GM23338 (cell line): Measurements from ENCODE around the gene NSD2. TPM values are rescaled to one million over a fixed set of nuclear protein-coding genes. Genes with fewer than 3 reads are reported as not detected.

ENCODE experiments used
- ATAC-seq: fragments of 200-7000 bp; cut with Tn5 transposase; 3 replicates; pipeline ENCODE4 v1.9.1; 2020
- DNase-seq: peaks from one replicate; pipeline ENCODE4 v3.0.0-alpha.2; 2015; ENCODE audit warnings: low spot score
- H2AFZ ChIP-seq: fragments of 200-600 bp; sonication (generic); 2 replicates; pipeline ENCODE4 v1.8.0; 2016; ENCODE audit warnings: antibody characterized with exemption, mild to moderate bottlenecking, moderate library complexity
- H3F3A ChIP-seq: fragments of 200-600 bp; sonication (generic); replicated peaks from 2 replicates; pipeline ENCODE4 v1.8.0; 2017; ENCODE audit warnings: antibody characterized with exemption, mixed run types, low read depth
- H3K27ac ChIP-seq: fragments of 200-600 bp; sonication (generic); 2 replicates; pipeline ENCODE4 v1.6.1; 2016; ENCODE audit warnings: low read depth
- H3K27me3 ChIP-seq: fragments of 200-600 bp; sonication (generic); 2 replicates; pipeline ENCODE4 v1.8.0; 2016; ENCODE audit warnings: mild to moderate bottlenecking, mixed run types, moderate library complexity; ENCODE audit not compliant: insufficient read depth
- H3K36me3 ChIP-seq: fragments of 200-600 bp; sonication (generic); 2 replicates; pipeline ENCODE4 v1.8.0; 2016; ENCODE audit warnings: mild to moderate bottlenecking; ENCODE audit not compliant: insufficient read depth
- H3K4me1 ChIP-seq: fragments of 200-600 bp; sonication (generic); 2 replicates; pipeline ENCODE4 v1.8.0; 2016; ENCODE audit warnings: mild to moderate bottlenecking, moderate library complexity; ENCODE audit not compliant: insufficient read depth
- H3K4me2 ChIP-seq: fragments of 200-600 bp; sonication (generic); 2 replicates; pipeline ENCODE4 v1.7.1; 2017; ENCODE audit warnings: mixed run types
- H3K4me3 ChIP-seq: fragments of 200-600 bp; sonication (generic); 2 replicates; pipeline ENCODE4 v1.6.1; 2016; ENCODE audit warnings: mixed run types
- H3K79me2 ChIP-seq: fragments of 200-600 bp; sonication (generic); replicated peaks from 2 replicates; pipeline ENCODE4 v1.8.0; 2017; ENCODE audit warnings: mild to moderate bottlenecking; ENCODE audit not compliant: insufficient read depth
- H3K9me2 ChIP-seq: fragments of 200-600 bp; sonication (generic); 2 replicates; pipeline ENCODE4 v1.8.0; 2017; ENCODE audit not compliant: insufficient read depth
- H4K20me1 ChIP-seq: fragments of 200-600 bp; sonication (generic); replicated peaks from 2 replicates; pipeline ENCODE4 v1.8.0; 2017; ENCODE audit warnings: mild to moderate bottlenecking; ENCODE audit not compliant: insufficient read depth
- H3K27ac Mint-ChIP-seq: 2 replicates; pipeline ENCODE4 v1.8.0; 2020; ENCODE audit warnings: inconsistent platforms, mild to moderate bottlenecking, moderate library complexity, mixed read lengths
- H3K27me3 Mint-ChIP-seq: 3 replicates; pipeline ENCODE4 v1.8.0; 2022; ENCODE audit warnings: low read depth, mild to moderate bottlenecking, moderate library complexity, mixed read lengths, inconsistent platforms; ENCODE audit not compliant: insufficient read depth, poor library complexity
- H3K36me3 Mint-ChIP-seq: 3 replicates; pipeline ENCODE4 v1.8.0; 2021; ENCODE audit warnings: low read depth, mild to moderate bottlenecking, inconsistent platforms, moderate library complexity, mixed read lengths
- H3K4me1 Mint-ChIP-seq: 3 replicates; pipeline ENCODE4 v1.8.0; 2020; ENCODE audit warnings: mild to moderate bottlenecking, inconsistent platforms, mixed read lengths
- H3K4me3 Mint-ChIP-seq: 3 replicates; pipeline ENCODE4 v1.8.0; 2021; ENCODE audit warnings: moderate library complexity, mild to moderate bottlenecking, inconsistent platforms, mixed read lengths
- H3K9me3 Mint-ChIP-seq: 3 replicates; pipeline ENCODE4 v1.8.0; 2020; ENCODE audit warnings: moderate library complexity, mild to moderate bottlenecking, inconsistent platforms, mixed read lengths
- CREB1 ChIP-seq: fragments of 250-450 bp; sonication (Bioruptor Pico); IDR thresholded peaks from 2 replicates; pipeline ENCODE4 v1.5.0; 2020; ENCODE audit warnings: low read depth, mild to moderate bottlenecking, moderate library complexity
- EZH2 ChIP-seq: fragments of 200-600 bp; sonication (generic); IDR thresholded peaks from one replicate; pipeline ENCODE4 v1.8.0; 2017; ENCODE audit warnings: antibody characterized with exemption, mild to moderate bottlenecking, low read depth; ENCODE audit not compliant: unreplicated experiment
- EZH2phosphoT487 ChIP-seq: fragments of 200-600 bp; sonication (generic); IDR thresholded peaks from one replicate; pipeline ENCODE4 v1.8.1; 2018; ENCODE audit warnings: antibody characterized with exemption; ENCODE audit not compliant: unreplicated experiment
- JUNB ChIP-seq: IDR thresholded peaks from one replicate; pipeline ENCODE4 v1.6.1; 2016; ENCODE audit warnings: antibody characterized with exemption; ENCODE audit not compliant: unreplicated experiment
- POLR2AphosphoS5 ChIP-seq: IDR thresholded peaks from 2 replicates; pipeline ENCODE4 v1.6.1; 2016; ENCODE audit warnings: antibody characterized with exemption, low read depth
- STAT1 ChIP-seq: IDR thresholded peaks from one replicate; pipeline ENCODE4 v1.6.1; 2016; ENCODE audit warnings: antibody characterized with exemption; ENCODE audit not compliant: unreplicated experiment
- ZNF114 ChIP-seq: fragments of 250-450 bp; sonication (Bioruptor Pico); IDR thresholded peaks from 2 replicates; pipeline ENCODE4 v1.5.0; 2020; ENCODE audit warnings: mild to moderate bottlenecking, moderate library complexity
- ZNF331 ChIP-seq: fragments of 250-450 bp; sonication (Bioruptor Pico); IDR thresholded peaks from 2 replicates; pipeline ENCODE4 v1.5.0; 2020; ENCODE audit warnings: low read depth, mild to moderate bottlenecking, moderate library complexity
- polyA plus RNA-seq: library from polyadenylated mRNA; unstranded; fragments of >200 nt; fragmentation: Nextera tagmentation; extraction: Ambion mirVana; gene quantifications from 2 replicates; pipeline ENCODE4 v1.2.1, GENCODE V29; 2016
- total RNA-seq: library from RNA; depleted of rRNA; stranded (reverse); fragments of >200 nt; shearing (Covaris generic); gene quantifications from 2 replicates; pipeline ENCODE4 v1.2.3, GENCODE V29; 2014
- TF ChIP-seq, protein P1 (sequence below): IDR thresholded peaks from 2 replicates; pipeline ENCODE4 v1.6.1; 2016; ENCODE audit warnings: antibody characterized with exemption
- TF ChIP-seq, protein P2 (sequence below), 2 experiments: fragments of 200-600 bp in 1 of 2; sonication (generic) in 1 of 2; conservative IDR thresholded peaks; 2 replicates each; pipeline versions ENCODE4 v1.5.1 to v1.6.1; 2016 to 2017; ENCODE audit warnings: antibody characterized with exemption in 2 of 2, low read depth in 2 of 2, mild to moderate bottlenecking in 2 of 2, moderate library complexity in 1 of 2

NSD2 gene
- total and polyA plus RNA-seq, 2 experiments from 2014 or later = 33.5 to 84.4 TPM

DNA sequence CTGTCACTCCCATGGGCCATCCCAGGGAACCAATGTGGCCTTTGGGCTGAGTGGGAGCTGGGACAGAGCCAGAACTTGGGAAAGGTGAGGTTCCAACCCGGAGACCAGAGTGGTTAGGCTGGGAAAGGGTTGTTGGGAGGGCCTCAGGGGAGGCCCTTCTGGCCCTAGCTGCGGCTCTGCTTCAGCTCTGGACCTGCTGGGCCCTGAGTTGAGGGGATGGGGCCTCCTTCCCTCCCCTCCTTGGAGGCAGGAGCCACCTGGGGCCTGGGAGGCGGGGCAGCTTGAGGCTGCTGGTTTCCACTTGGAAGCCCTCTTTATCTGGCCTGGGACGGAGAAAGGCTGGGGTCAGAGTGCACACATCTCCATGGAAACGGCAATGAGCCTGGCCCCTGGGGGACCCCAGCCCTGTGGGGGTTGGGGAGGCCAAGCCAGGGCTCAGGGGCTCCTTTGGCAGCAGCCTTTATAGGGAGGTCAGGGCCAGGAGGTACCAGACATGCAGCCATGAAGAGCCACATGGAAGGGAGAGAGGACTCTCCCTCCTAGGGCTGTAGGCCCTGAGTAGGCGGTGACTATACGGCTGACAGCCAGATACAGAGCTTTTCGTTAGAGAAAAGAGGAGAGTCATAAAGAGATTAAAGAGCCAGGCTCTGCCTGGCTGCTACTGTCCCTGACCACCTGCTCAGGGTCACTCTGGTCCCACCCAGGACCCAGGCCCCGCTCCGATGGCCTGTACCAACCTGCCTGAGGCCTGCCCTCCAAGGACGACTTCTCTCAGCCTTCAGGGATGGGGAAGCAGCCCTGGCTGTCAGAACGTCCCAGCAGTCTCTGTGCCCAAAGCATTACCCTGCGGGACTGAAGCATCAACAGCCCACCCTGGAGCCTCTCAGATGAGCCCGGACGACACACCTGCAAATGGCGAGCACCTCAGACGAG lies 6.9 kb upstream of the NSD2 start:
- no peak overlapping the region for H2AFZ ChIP-seq
- H3K27ac ChIP-seq = no peak overlapping the region
- H3K4me3 ChIP-seq = no peak overlapping the region
- H3K9me2 ChIP-seq = no peaks in the 10 kb centered on the region
- H3K27me3 ChIP-seq = peaks cover 100% of the 10 kb centered on the region
- H3K36me3 ChIP-seq = no peaks in the 10 kb centered on the region
- ATAC-seq (peak; percentile 14), DNase-seq (no peak)
- H3K4me1 Mint-ChIP-seq = peaks cover 14% of the 10 kb centered on the region; the same call in 2 of the 3 replicates
- no peaks in the 10 kb centered on the region for H3K79me2 ChIP-seq
- H3K27me3 Mint-ChIP-seq = peaks cover 95% of the 10 kb centered on the region
- H4K20me1 ChIP-seq = peaks cover 25% of the 10 kb centered on the region
- peaks cover 4% of the 10 kb centered on the region for H3F3A ChIP-seq
- peaks cover under 1% of the 10 kb centered on the region; the same call in 1 of the 2 replicates for H3K4me1 ChIP-seq
- H3K4me3 Mint-ChIP-seq = no peak overlapping the region
- H3K9me3 Mint-ChIP-seq = no peaks in the 10 kb centered on the region; the same call in 2 of the 3 replicates
- TF ChIP-seq ZNF331 (no peak), POLR2AphosphoS5 (no peak), CREB1 (CRISPR knock-in tag) (no peak)
- TF ChIP-seq, protein P1, sequence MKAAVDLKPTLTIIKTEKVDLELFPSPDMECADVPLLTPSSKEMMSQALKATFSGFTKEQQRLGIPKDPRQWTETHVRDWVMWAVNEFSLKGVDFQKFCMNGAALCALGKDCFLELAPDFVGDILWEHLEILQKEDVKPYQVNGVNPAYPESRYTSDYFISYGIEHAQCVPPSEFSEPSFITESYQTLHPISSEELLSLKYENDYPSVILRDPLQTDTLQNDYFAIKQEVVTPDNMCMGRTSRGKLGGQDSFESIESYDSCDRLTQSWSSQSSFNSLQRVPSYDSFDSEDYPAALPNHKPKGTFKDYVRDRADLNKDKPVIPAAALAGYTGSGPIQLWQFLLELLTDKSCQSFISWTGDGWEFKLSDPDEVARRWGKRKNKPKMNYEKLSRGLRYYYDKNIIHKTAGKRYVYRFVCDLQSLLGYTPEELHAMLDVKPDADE = no peak
- H3K4me2 ChIP-seq = no peak overlapping the region
- no peaks in the 10 kb centered on the region for H3K36me3 Mint-ChIP-seq
- no peak overlapping the region for H3K27ac Mint-ChIP-seq

DNA sequence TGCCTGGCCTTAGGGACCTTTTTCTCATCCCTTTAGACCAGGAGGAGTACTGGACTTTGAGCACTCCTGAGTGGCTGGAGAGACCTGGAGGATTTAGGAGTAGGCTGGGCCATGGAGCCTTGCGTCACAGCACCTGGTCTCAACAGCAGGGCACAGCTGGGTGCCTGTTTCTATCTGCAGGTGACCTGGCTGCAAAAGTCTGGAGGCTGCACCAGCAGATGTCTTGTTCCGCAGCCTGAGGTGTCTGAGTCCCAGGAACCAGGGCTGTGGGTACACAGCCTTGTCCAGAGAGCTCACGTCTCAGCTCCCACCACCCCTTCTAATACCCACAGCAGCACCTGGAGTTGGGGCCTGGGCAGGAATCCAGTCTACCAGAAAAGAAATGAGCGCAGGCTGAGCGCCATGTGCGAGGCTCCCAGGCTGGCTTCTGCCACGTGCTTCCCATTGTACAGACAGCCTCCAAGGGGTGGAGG lies 5.0 kb upstream of the NSD2 start:
- Mint-ChIP-seq H3K36me3 (peaks cover 2% of the 10 kb centered on the region; the same call in 1 of the 3 replicates), H3K4me1 (peaks cover 18% of the 10 kb centered on the region), H3K9me3 (no peaks in the 10 kb centered on the region), H3K27me3 (peaks cover 85% of the 10 kb centered on the region), H3K4me3 (no peak overlapping the region), H3K27ac (no peak overlapping the region)
- Histone ChIP-seq H3F3A (peaks cover 13% of the 10 kb centered on the region), H3K79me2 (no peaks in the 10 kb centered on the region), H4K20me1 (peaks cover 24% of the 10 kb centered on the region), H3K27me3 (peaks cover 88% of the 10 kb centered on the region), H3K4me1 (peaks cover 8% of the 10 kb centered on the region; the same call in 1 of the 2 replicates), H3K9me2 (no peaks in the 10 kb centered on the region), H3K4me2 (no peak overlapping the region), H3K27ac (no peak overlapping the region), H2AFZ (no peak overlapping the region), H3K4me3 (no peak overlapping the region), H3K36me3 (no peaks in the 10 kb centered on the region)
- DNase-seq (no peak), ATAC-seq (no peak)
- TF ChIP-seq, protein P2, sequence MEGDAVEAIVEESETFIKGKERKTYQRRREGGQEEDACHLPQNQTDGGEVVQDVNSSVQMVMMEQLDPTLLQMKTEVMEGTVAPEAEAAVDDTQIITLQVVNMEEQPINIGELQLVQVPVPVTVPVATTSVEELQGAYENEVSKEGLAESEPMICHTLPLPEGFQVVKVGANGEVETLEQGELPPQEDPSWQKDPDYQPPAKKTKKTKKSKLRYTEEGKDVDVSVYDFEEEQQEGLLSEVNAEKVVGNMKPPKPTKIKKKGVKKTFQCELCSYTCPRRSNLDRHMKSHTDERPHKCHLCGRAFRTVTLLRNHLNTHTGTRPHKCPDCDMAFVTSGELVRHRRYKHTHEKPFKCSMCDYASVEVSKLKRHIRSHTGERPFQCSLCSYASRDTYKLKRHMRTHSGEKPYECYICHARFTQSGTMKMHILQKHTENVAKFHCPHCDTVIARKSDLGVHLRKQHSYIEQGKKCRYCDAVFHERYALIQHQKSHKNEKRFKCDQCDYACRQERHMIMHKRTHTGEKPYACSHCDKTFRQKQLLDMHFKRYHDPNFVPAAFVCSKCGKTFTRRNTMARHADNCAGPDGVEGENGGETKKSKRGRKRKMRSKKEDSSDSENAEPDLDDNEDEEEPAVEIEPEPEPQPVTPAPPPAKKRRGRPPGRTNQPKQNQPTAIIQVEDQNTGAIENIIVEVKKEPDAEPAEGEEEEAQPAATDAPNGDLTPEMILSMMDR (conservative IDR thresholded peaks at IDR 0.05; ENCODE audit: low read depth in 2 of 2) = no peak
- TF ChIP-seq ZNF114 (CRISPR knock-in tag) (no peak), STAT1 (no peak), JUNB (no peak), EZH2 (no peak), EZH2phosphoT487 (no peak), ZNF331 (no peak)
- TF ChIP-seq, protein P1 = no peak
